22Rv1 (cell line): ENCODE measurements around the gene ATP5ME.

Experiments used
- CTCF ChIP-seq: fragments of 450-650 bp; IDR thresholded peaks from 2 replicates; pipeline ENCODE4 v1.5.1; 2017; ENCODE audit warnings: mild to moderate bottlenecking
- ZFX ChIP-seq: fragments of 450-650 bp; IDR thresholded peaks from 2 replicates; pipeline ENCODE4 v1.6.1; 2017; ENCODE audit warnings: antibody characterized with exemption, borderline replicate concordance

- TF ChIP-seq CTCF (no peak), ZFX (no peak)
These were observed 47.4 kb upstream of the ATP5ME start for GRCh38 chr4:721261-722168.
